Fibroblast of lung (primary cell): ENCODE results near the gene CMIP. TPM values are rescaled to one million over a fixed set of nuclear protein-coding genes. Genes with fewer than 3 reads are reported as not detected.

Experiments
- DNase-seq, 2 donors: peaks; one replicate each; pipeline versions ENCODE4 v3.0.0 to v3.0.0-alpha.2; 2010; ENCODE audit warnings: low read depth in 2 of 2
- H2AFZ ChIP-seq: 2 replicates; pipeline ENCODE4 v1.5.1; 2012; ENCODE audit warnings: low read length, control low read depth, inconsistent platforms
- H3K27ac ChIP-seq: 2 replicates; pipeline ENCODE4 v1.5.1; 2011; ENCODE audit warnings: low read length, control low read depth; ENCODE audit not compliant: insufficient read depth
- H3K27me3 ChIP-seq: 2 replicates; pipeline ENCODE4 v1.5.1; 2011; ENCODE audit warnings: mild to moderate bottlenecking, low read length; ENCODE audit not compliant: control insufficient read depth, insufficient read depth
- H3K36me3 ChIP-seq: 2 replicates; pipeline ENCODE4 v1.5.1; 2011; ENCODE audit warnings: low read length; ENCODE audit not compliant: control insufficient read depth, insufficient read depth
- H3K4me1 ChIP-seq: 2 replicates; pipeline ENCODE4 v1.5.1; 2011; ENCODE audit warnings: low read length; ENCODE audit not compliant: control insufficient read depth, insufficient read depth; ENCODE audit errors: extremely low read depth
- H3K4me2 ChIP-seq: 2 replicates; pipeline ENCODE4 v1.5.1; 2011; ENCODE audit warnings: low read length, control low read depth; ENCODE audit not compliant: insufficient read depth; ENCODE audit errors: extremely low read depth
- H3K4me3 ChIP-seq, 4 experiments: fragments of 200-600 bp in 1 of 4; sonication (generic) in 1 of 4; replicated peaks in 1 of 4; 2 replicates each; pipeline ENCODE4 v1.5.1; 2011 to 2016; ENCODE audit warnings: low read length in 4 of 4, low read depth in 3 of 4, mild to moderate bottlenecking in 3 of 4, control low read depth in 2 of 4, inconsistent platforms in 1 of 4, mixed read lengths in 1 of 4; ENCODE audit not compliant: insufficient read depth in 1 of 4; ENCODE audit errors: control extremely low read depth in 1 of 4
- H3K79me2 ChIP-seq: 2 replicates; pipeline ENCODE4 v1.5.1; 2012; ENCODE audit warnings: mild to moderate bottlenecking, low read length, inconsistent platforms; ENCODE audit not compliant: control insufficient read depth, insufficient read depth
- H3K9ac ChIP-seq: 2 replicates; pipeline ENCODE4 v1.5.1; 2011; ENCODE audit warnings: mild to moderate bottlenecking, low read length, control low read depth; ENCODE audit not compliant: insufficient read depth
- H3K9me3 ChIP-seq: 2 replicates; pipeline ENCODE4 v1.5.1; 2012; ENCODE audit warnings: low read depth, low read length; ENCODE audit not compliant: control insufficient read depth, insufficient read depth
- H4K20me1 ChIP-seq: 2 replicates; pipeline ENCODE4 v1.5.1; 2011; ENCODE audit warnings: low read length; ENCODE audit not compliant: control insufficient read depth, insufficient read depth; ENCODE audit errors: extremely low read depth
- EZH2 ChIP-seq: IDR thresholded peaks from 2 replicates; pipeline ENCODE4 v1.5.1; 2012; ENCODE audit warnings: low read length, control low read depth, mild to moderate bottlenecking; ENCODE audit errors: missing control alignments
- polyA plus RNA-seq, 2 donors: library from polyadenylated mRNA; depleted of rRNA in 1 of 2; stranded (reverse) in 1 of 2; unstranded in 1 of 2; fragments of >200 nt; gene quantifications; 2 replicates each; pipeline ENCODE4 v1.2.1, GENCODE V29; 2011 to 2012; ENCODE audit warnings: missing spikeins in 1 of 2
- total RNA-seq: library from RNA; depleted of rRNA; stranded (reverse); fragments of >200 nt; gene quantifications from 2 replicates; pipeline ENCODE4 v1.2.1, GENCODE V29; 2014
- TF ChIP-seq, protein P1 (sequence below), 2 donors: IDR thresholded peaks in 1 of 2; conservative IDR thresholded peaks in 1 of 2; 1 replicate in 1 of 2; 2 replicates in 1 of 2; pipeline ENCODE4 v1.5.1; 2011 to 2012; ENCODE audit warnings: low read length in 2 of 2, control low read depth in 1 of 2, inconsistent platforms in 1 of 2, low read depth in 1 of 2, mild to moderate bottlenecking in 1 of 2

Gene CMIP
- total and polyA plus RNA-seq, 2 donors (not counting 1 experiment from before 2014, with no cell fraction given) = 1.9 to 5.1 TPM

DNA sequence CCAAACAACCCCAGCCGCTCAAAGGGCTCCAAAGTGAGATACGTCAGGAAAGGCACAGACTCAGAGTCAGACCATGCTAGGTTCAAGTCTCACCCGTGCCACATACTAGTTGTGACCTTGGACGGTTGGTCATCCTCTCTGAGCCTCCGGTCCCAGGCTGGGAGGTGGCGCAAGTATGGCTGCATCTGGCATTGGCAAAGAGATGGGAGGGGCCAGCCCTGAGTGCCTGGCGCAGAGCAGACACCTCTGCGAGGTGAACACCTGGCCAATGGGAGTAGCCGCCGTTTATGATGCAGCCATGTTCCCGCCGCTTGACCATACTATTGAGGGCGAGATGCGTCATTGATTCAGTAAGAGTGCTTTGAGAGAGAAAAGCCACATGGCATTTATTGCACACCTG, 236.7 kb downstream of the CMIP start:
- no peak for DNase-seq
- no peaks in the 10 kb centered on the region for H3K27me3 ChIP-seq

DNA sequence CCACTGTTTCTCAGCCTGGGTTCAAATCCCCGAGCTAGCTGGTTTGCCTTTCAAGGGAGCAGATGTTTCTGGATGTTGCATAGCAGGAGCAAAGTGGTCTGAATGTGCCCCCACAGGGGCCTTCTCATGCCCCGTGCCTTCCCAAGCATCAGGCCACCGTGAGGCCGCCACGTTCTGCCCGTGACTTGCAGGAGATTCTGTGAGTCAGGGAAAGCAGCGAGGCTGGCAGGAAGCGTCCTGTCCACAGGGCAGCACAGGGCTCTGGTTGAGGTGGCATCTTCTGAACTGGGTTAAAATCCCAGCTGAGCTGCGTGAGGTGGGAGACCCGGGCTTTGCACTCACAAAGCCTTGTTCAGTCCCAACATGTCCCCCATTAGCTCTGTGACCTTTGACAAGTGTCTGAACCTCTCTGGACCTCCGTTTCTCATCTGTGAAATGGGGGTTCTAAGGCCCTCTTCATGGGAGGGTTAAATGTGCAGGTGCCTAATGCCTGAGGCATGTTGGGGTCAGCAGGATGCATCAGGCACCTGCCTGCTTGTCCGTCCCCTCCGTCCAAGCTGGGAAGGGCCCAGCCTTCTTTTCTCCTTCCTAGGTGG, 239.7 kb downstream of the CMIP start:
- no peaks in the 10 kb centered on the region for H3K36me3 ChIP-seq
- no peak for TF ChIP-seq EZH2
- TF ChIP-seq, protein P1, sequence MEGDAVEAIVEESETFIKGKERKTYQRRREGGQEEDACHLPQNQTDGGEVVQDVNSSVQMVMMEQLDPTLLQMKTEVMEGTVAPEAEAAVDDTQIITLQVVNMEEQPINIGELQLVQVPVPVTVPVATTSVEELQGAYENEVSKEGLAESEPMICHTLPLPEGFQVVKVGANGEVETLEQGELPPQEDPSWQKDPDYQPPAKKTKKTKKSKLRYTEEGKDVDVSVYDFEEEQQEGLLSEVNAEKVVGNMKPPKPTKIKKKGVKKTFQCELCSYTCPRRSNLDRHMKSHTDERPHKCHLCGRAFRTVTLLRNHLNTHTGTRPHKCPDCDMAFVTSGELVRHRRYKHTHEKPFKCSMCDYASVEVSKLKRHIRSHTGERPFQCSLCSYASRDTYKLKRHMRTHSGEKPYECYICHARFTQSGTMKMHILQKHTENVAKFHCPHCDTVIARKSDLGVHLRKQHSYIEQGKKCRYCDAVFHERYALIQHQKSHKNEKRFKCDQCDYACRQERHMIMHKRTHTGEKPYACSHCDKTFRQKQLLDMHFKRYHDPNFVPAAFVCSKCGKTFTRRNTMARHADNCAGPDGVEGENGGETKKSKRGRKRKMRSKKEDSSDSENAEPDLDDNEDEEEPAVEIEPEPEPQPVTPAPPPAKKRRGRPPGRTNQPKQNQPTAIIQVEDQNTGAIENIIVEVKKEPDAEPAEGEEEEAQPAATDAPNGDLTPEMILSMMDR (conservative IDR thresholded peaks at IDR 0.05 in 1 of 2, IDR thresholded peaks at IDR 0.05 in 1 of 2; ENCODE audit: low read depth in 1 of 2, low read length in 2 of 2) = no peak
- H3K9ac ChIP-seq = no peak overlapping the region
- no peaks in the 10 kb centered on the region for H3K9me3 ChIP-seq
- H4K20me1 ChIP-seq = no peaks in the 10 kb centered on the region
- no peaks in the 10 kb centered on the region for H3K4me1 ChIP-seq
- no peak overlapping the region for H3K4me2 ChIP-seq
- H2AFZ ChIP-seq = no peak overlapping the region
- no peak overlapping the region for H3K4me3 ChIP-seq
- H3K27me3 ChIP-seq = no peaks in the 10 kb centered on the region
- no peaks in the 10 kb centered on the region for H3K79me2 ChIP-seq
- no peak for DNase-seq
- no peak overlapping the region for H3K27ac ChIP-seq

More for the DNA sequence above, 236.7 kb downstream of the CMIP start:
- Histone ChIP-seq H3K9ac (no peak overlapping the region), H3K36me3 (no peaks in the 10 kb centered on the region), H3K9me3 (no peaks in the 10 kb centered on the region), H3K4me2 (no peak overlapping the region), H3K4me1 (no peaks in the 10 kb centered on the region), H2AFZ (no peak overlapping the region), H4K20me1 (no peaks in the 10 kb centered on the region), H3K27ac (no peak overlapping the region), H3K79me2 (no peaks in the 10 kb centered on the region), H3K4me3 (no peak overlapping the region)
- no peak for TF ChIP-seq EZH2
- TF ChIP-seq, protein P1 (conservative IDR thresholded peaks at IDR 0.05 in 1 of 2, IDR thresholded peaks at IDR 0.05 in 1 of 2; ENCODE audit: low read depth in 1 of 2, low read length in 2 of 2) = no peak

DNA sequence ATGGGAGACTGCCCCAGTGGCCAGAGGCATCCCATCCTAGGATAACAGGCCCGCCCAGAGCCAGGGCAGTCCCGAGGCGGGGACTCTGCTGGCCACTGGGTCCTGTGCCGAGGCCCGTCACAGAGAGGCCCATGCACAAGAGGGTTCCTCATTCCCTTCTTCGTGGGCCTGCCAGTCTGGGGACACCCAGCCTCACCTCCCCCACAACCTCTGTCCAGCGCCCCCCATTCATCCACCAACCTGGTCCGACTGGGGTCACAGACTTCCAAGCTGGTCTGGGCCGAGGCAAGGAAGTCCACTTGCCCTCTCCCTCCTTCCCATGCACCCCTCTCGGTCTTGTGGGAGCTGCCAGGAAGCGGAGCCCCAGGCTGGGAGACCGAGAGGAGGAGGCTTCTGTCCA, 240.3 kb downstream of the CMIP start:
- no peak overlapping the region for H2AFZ ChIP-seq
- no peaks in the 10 kb centered on the region for H3K4me1 ChIP-seq
- no peak overlapping the region for H3K4me3 ChIP-seq
- TF ChIP-seq, protein P1 (conservative IDR thresholded peaks at IDR 0.05 in 1 of 2, IDR thresholded peaks at IDR 0.05 in 1 of 2; ENCODE audit: low read depth in 1 of 2, low read length in 2 of 2) = no peak
- no peak for TF ChIP-seq EZH2
- no peak for DNase-seq
- H3K27ac ChIP-seq = no peak overlapping the region
- no peak overlapping the region for H3K9ac ChIP-seq
- no peak overlapping the region for H3K4me2 ChIP-seq
- H3K27me3 ChIP-seq = no peaks in the 10 kb centered on the region
- no peaks in the 10 kb centered on the region for H3K9me3 ChIP-seq
- no peaks in the 10 kb centered on the region for H3K79me2 ChIP-seq
- no peaks in the 10 kb centered on the region for H3K36me3 ChIP-seq
- no peaks in the 10 kb centered on the region for H4K20me1 ChIP-seq
